ENCODE data around the gene TTPAL. TPM values are rescaled to one million over a fixed set of nuclear protein-coding genes. Genes with fewer than 3 reads are reported as not detected.

The TTPAL gene
- total RNA-seq (2014; rRNA removed; shearing (Covaris generic)) = 7.6 and 10.7 TPM in 2 replicates
- 13.2 and 17.6 TPM in 2 replicates for polyA plus RNA-seq (2015; cell fraction: cytosol; rRNA removed)
- 14.4 and 15.7 TPM in 2 replicates for polyA plus RNA-seq (2015; cell fraction: nucleus; rRNA removed)

- DNase-seq (ENCODE audit: low read depth) = peak; percentile 80
Measured at GRCh38 chr20:44475694-44476560, at the start of gene TTPAL. Gene TTPAL, plus strand, starts transcription at chr20:44475874. Its CDS starts 4,126 bp downstream, at chr20:44480000.

- DNase-seq (ENCODE audit: low read depth) = no peak
Measured at GRCh38 chr20:44425923-44426322, 49.8 kb upstream of the TTPAL start.

- no peak for DNase-seq (ENCODE audit: low read depth)
Measured at GRCh38 chr20:44426879-44427790, 48.5 kb upstream of the TTPAL start.

- no peak for DNase-seq (ENCODE audit: low read depth)
Measured at GRCh38 chr20:44427804-44428173, 47.9 kb upstream of the TTPAL start.

GRCh38 chr20:44428174-44429016 lies 47.3 kb upstream of the TTPAL start:
- DNase-seq (ENCODE audit: low read depth) = no peak

- no peak for DNase-seq (ENCODE audit: low read depth)
Measured at GRCh38 chr20:44429017-44429339, 46.7 kb upstream of the TTPAL start.

- no peak for DNase-seq (ENCODE audit: low read depth)
Measured at GRCh38 chr20:44429419-44430269, 46.0 kb upstream of the TTPAL start.

- no peak for DNase-seq (ENCODE audit: low read depth)
Measured at GRCh38 chr20:44430270-44431065, 45.2 kb upstream of the TTPAL start.

GRCh38 chr20:44431118-44431501 lies 44.6 kb upstream of the TTPAL start:
- no peak for DNase-seq (ENCODE audit: low read depth)

GRCh38 chr20:44431502-44432234 lies 44.0 kb upstream of the TTPAL start:
- no peak for DNase-seq (ENCODE audit: low read depth)

GRCh38 chr20:44432618-44433577 lies 42.8 kb upstream of the TTPAL start:
- no peak for DNase-seq (ENCODE audit: low read depth)

GRCh38 chr20:44433751-44434538 lies 41.7 kb upstream of the TTPAL start:
- DNase-seq (ENCODE audit: low read depth) = no peak

GRCh38 chr20:44435630-44436335 lies 39.9 kb upstream of the TTPAL start:
- no peak for DNase-seq (ENCODE audit: low read depth)

- no peak for DNase-seq (ENCODE audit: low read depth)
Measured at GRCh38 chr20:44436393-44436792, 39.3 kb upstream of the TTPAL start.

GRCh38 chr20:44437497-44437896 lies 38.2 kb upstream of the TTPAL start:
- no peak for DNase-seq (ENCODE audit: low read depth)

- DNase-seq (ENCODE audit: low read depth) = no peak
Measured at GRCh38 chr20:44438782-44439181, 36.9 kb upstream of the TTPAL start.
